GM19395 (cell line): Measurements from ENCODE around the gene LRMDA.

Source experiments
- ATAC-seq: cut with Tn5 transposase; IDR thresholded peaks from one replicate; pipeline ENCODE4 v1.9.1; 2021; ENCODE audit warnings: mild to moderate bottlenecking, moderate library complexity; ENCODE audit not compliant: unreplicated experiment

LRMDA gene

DNA sequence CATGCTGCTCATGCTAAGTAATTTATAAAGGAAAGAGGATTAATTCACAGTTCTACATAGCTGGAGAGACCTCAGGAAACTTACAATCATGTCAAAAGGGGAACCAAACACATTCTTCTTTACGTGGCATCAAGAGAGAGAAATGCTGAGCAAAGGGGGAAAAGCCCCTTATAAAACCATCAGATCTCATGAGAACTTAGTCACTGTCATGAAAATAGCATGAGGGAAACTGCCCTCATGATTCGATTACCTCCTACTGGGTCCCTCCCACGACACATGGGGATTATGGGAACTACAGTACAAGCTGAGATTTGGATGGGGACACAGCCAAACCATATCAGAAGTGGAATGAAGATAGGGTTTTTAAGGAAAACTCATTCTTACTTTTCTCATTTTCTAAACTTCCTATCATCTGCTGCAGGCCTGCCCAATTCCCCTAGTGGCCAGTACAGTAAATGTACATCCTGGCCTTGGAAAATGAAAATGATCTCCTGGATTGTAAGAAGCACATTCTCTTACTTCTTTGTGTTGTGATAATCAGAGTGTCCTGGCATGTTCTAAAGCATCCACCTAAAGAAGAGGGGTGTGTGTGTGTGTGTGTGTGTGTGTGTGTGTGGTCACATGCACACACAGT, 421.5 kb downstream of the LRMDA start:
- ATAC-seq, result no peak

DNA sequence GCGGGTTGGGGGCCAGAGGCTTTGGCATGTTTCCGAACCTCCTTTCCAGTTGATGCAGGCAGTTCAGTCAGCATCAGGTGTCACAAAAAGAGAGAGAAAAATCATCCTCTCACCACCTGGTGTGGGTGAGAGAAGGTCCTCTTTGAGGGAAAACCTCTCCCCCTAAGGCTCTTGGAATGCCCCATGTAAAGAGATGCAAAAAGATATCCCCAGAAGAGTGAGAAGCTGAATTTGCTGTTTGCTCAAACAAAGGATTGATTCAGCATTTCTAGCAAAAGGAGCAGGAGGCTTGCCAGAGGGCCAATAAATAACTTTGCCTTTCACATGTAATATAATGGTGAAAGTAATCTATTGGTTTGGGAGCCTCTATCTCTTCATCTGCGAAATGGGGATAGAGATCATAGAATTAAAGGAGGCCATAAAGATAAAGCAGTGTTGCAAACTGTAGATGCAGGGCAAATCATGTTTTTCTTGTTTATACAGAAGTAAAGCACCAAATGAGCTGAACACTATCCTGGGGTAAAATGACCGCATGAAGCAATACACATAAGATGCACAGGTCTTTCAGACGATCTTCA, 425.9 kb downstream of the LRMDA start:
- ATAC-seq, result no peak

DNA sequence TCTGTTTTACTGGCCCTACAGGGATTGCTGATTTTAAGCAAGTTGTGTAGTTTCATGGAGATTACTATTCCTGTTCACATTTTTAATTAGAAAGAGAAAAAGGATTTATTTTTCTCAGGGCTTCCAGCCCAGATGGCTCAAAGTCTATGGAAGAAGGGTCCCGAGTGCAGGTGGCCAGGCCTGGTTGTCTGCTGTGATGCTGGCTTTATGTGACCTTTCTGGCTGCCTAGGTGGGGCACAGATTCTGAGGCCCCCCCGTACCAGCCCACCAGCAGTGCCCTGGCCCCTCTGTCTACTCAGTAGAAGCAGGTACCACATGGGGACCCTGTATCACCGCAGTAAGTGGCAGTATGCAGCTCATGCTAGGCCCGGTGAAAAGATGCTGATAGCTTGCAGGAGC, 426.5 kb downstream of the LRMDA start:
- ATAC-seq, result no peak

DNA sequence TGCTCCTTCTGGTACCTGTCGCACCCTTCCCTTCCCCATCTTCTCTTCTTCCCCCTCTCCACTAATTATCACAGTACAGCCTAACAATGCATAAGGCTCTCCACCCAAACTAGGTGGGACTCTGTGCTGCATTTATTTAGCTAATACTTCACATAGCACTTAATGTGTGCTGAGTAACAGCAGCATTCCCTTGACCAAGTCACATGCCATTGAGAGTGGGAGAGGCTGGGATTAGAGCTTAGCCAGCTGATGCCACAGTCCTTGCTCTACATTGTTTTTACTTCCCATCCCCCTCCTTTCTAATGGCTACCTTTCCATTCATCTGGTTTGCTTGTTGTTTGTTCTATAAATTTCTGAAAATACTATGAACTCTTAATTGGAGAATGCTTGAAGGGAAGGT, 426.9 kb downstream of the LRMDA start:
- ATAC-seq, result no peak

DNA sequence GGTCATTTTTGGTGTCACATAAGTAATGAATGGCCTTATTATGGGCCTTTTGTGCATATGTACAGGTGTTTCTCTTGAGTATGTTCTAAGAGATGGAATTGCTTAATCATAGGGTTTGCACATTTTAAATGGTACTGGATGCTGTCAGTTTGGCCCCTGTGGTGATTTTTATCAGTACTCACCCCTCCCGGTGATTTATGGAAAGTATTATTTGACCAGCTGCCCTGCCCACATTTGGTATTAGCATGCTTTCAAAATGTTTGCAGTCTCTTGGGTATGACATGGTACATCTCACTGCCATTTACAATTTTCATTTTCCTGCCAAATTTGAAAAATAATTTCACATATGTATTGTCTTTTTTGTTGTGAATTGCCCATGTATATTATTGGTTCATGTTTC, 427.7 kb downstream of the LRMDA start:
- ATAC-seq, result no peak

DNA sequence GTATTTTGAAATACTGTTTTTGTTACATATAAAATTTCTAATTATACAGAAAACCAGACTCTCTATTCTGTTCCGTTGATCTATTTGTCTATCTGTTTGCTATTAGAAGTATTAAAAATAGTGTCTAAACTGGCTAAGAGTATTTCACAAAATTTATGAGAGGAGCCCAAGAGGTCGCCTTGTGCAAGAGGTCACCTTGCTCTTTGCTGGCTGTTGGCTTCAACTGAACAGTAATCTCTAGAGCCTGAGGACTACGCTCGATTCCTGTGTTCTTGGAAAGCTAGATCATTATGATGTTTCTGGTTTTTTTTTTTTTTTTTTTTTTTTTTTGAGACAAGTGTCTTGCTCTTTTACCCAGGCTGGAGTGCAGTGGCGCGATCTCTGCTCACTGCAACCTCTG, 428.6 kb downstream of the LRMDA start:
- no peak for ATAC-seq

DNA sequence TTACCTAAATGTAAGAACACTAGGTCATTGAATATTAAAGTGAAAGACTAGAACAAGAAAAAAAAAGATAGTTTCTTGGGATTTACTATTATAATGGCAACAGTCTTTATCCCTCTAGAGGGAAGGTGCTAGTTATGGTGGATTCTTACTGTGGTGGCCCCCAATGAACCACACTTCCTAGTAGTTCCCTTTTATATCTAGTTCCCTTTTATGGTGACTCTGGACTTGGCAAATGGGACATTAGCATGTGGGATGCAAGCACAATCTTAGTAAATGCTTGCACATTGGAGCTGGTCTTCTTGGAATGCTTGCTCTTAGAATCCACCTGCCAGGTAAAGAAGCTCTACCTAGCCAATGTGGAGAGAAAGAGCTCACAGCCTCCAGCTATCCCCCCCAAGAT, 430.2 kb downstream of the LRMDA start:
- ATAC-seq, result no peak

DNA sequence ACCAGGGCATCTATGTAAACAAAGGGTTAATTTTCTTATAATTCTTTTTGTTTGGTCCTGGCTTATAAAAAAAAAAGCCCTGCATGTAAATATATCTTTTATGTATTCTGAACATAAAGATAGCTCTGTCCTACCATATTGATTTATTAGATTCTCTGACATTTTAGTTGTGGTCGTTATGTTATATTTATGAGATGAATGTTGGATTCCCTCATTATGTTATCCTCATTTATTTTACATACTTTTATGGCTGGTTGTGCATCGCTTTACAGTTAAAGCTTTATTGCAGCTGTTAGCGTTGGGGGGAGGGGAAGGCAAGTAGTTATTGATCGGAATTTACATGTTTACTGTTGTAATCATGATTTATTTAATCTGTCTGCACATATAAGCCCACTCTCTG, 431.5 kb downstream of the LRMDA start:
- ATAC-seq, result no peak

DNA sequence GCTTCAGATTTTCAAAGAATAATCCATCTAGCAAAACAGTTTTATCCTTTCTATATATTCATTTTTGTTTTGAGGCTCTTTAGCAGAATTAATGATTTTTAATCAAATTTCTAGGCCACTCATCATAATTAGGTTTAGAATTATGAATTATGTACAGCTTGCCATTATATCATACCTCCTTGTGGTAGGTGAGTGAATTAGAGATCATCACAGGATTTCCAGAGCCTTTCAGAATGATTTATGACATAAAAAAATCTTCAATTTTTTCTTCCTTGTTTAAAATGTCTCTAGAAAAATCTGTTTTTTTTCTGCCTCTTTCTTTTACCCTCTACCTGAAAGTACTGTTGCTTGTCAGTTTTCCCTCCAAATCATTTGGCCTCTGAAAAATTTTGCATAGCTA, 433.3 kb downstream of the LRMDA start:
- ATAC-seq, result no peak

DNA sequence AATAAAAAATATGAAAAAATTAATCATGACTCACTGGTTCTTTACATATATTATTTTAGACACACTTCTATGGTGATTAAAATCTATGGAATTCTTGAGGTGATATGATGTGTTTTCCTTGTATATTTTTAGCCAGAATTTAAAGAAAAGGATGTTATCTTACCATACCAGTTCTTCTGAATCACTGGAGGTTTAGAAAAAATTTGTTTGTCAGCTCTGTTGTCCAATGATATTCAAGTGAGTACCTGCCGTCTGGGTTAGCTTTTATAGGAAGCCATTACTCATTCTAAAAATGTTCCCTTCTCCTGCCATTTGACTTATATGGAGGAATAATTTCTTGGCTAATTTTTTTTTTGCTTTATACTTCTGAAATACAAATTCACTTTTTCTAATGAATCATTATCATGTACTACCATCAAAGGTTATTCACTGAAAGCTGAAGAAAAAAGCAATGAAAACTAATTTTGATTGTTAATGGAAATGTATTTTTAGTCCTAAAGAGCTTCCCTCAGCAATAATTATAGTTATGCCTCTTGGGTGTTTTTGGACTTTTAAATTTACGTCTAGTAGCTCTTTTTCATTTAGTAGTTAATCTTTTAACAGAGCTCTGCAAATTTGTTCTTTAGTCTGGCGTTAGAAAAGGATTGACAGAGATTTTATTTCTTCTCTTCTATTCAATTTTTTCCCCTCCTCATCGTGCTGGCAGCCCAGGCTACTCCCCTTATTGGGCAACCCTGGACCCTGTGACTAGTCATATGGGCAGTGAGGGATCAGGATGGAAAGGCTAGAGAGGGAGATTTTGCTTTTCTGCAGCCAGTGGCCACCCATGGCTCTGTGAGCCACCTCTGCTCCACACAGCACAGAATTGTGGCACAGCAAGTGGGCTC, 434.2 kb downstream of the LRMDA start:
- no peak for ATAC-seq

DNA sequence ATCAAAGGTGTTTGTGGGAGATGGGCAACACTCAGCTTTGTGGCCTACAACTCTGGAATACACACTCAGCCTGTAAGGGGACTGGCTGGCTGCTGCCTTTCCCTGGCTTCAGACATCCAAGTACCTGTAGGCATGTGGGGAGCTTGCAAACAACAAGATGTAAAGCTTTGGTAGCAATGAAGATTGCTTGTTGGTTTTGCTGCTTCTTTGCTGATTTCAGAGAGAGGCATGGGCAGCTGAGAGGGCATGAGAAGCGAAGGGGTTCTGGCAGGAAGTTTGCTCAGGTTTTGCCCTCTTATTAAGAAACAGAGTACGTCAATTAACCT, 434.8 kb downstream of the LRMDA start:
- ATAC-seq, result no peak

DNA sequence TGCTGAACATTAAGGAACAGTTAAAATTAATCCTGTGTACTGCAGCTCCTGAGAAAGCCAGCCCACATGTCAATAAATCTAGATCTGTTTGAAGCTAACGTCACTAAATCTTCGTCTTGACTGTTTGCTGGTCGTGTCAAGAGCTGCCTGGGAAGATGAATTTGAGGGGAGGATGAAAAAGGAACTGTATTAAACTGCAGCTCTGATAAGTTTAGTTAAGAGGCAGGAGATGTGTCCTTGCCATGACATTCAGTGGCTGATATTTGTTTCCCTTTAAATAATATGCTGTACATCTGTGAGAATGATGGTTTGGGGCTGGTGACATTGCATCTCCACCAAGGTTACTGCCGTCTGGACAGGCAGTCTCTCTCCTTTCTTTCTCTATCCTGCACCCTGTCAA, 435.3 kb downstream of the LRMDA start:
- no peak for ATAC-seq

DNA sequence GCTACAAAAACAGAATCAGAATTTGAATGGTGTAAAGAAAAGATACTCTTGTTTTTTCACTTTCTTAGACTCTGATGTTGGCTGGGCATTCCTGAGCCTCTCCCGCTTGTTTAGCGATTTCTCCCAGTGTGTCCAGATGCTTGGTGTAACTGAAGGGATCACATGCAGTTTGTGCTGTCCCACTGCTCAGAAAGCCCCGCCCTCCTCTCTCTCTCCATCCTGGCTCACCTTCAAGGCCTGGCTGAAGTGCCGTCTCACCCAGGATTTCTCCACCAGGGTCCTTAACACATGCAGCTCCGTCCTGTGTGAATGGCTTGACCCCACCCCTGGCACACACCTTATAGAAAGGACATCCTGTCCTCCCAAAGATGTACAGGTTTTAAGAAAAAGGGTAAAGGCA, 437.1 kb downstream of the LRMDA start:
- ATAC-seq, result no peak

DNA sequence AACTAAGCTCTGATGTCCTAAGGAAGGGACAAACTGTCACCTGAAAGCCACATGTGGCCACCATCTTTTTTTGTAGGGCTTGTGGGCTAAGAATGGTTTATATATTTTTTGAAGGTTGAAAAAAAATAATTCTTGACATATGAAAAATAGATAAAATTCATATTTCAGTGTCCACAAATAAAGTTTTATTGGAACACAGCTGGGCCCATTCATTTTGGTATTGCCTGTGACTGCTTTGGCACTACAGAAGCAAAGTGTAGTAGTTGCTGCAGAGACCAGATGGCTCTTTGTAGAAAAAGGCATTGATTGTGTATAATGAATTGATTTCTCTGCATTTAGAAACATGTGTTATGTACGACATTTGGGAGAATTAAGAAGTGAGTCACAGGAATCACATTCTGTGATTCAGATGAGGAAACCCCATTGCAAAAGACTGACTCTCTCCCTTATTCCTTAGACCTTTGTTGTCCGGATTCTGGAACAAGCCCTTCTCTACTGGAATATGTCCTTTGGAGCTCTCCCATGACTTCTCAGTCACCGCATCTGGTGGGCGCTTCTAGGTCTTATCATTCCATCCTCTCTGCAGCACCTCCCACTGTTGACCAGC, 438.7 kb downstream of the LRMDA start:
- ATAC-seq, result no peak

DNA sequence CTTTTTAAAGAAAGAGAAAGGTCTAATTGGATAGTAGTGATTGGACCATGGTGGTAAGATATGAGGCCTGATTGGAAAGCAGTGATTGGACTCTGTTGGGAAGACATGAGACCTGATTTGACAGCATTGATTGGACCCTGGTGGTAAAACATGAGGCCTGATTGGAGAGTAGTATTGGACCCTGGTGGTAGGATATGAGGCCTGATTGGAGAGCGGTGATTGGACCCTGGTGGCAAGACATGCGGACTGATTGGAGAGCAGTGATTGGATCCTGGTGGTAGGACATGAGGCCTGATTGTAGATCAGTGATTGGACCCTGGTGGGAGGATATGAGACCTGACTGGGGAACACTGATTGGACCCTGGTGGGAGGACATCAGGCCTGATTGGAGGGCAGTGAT, 444.3 kb downstream of the LRMDA start:
- ATAC-seq, result no peak

DNA sequence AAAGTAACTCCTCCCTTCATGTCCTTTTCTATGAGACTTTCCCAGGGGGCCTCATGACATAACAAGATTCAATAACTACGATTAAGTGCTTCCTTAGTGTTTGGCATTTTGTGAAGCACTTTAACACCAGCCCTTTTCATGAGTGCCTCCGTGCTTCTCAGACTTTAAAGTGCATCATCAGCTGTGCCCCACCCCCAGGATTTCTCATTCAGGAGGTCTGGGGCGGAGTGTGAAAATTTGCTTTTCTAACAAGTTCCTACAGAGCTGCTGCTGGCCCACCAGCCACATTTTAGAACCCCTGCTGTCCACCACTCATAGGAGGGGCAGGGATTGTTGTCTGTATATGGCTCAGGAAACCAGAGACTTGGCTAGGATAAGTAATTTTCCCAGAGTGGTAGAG, 445.3 kb downstream of the LRMDA start:
- no peak for ATAC-seq

DNA sequence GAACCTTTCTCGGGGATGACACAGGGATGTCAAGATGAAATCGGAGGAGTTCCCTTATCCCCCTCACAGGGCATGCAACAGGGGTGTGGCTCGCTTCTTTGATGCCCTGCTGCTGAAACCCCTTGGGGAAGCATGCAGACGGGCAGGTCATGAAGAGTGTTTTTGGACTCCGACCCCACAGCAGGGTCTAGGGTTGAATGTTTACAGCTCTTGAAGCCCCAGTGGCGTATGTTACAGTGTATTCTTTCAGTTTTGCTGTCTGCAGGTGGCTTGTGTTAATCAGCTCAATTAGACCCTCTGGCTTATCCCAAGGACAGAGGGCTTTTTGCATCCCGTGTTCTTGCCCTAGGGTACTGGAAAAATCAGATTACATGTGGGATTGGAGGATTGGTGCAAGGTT, 446.5 kb downstream of the LRMDA start:
- no peak for ATAC-seq

DNA sequence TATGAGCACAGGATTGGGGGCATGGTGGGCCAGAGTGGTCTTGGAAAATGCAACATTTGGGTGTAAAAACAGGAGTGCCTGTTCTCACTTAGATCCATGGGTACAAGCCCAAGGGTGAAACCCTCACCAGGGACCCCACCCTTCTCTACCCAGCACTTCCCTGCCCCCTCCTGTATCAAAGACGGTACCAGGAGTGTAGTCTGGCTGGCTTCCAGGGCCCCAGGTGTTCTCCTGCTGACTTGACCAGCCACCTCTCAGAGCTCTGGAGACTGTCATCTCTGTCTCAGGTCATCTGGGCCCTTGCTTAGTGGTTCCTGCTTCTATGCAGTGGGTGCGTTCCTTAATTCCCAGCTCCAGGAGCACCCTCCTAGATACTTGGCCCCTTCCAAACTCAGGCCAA, 447.2 kb downstream of the LRMDA start:
- no peak for ATAC-seq

DNA sequence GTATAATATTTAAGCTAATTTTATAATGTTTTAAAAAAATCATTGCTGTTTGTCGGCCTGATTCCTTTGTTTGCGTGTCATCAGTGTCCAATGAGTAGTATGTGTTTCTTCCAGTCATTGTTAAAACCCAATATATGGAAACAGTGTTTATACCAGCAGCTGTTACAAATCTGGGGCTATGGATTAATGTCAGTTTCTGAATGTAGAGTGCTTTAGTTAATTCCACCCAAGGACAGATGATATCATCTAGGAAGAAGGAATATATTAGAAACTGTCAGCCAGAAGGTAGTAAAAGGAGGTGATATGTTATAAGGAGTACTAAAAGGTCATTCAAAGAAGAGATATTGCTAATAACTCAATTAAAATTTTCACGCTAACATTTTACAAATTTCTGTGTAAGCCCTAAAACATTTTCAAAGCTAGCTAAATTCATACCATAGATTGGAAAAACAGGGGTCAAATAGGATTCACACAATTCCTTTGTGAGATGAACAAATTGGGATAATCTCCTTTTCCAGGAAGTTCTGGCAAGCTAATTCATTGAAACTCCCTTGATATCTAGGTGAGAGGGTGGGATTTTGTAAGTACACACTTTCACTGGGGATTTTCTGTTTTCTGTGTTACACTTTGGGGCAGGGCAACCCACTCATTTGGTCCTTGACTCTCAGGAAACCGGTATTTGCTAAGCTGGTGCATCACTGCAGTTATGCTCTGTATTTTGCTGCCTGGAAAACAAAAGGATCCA, 448.8 kb downstream of the LRMDA start:
- ATAC-seq, result no peak

DNA sequence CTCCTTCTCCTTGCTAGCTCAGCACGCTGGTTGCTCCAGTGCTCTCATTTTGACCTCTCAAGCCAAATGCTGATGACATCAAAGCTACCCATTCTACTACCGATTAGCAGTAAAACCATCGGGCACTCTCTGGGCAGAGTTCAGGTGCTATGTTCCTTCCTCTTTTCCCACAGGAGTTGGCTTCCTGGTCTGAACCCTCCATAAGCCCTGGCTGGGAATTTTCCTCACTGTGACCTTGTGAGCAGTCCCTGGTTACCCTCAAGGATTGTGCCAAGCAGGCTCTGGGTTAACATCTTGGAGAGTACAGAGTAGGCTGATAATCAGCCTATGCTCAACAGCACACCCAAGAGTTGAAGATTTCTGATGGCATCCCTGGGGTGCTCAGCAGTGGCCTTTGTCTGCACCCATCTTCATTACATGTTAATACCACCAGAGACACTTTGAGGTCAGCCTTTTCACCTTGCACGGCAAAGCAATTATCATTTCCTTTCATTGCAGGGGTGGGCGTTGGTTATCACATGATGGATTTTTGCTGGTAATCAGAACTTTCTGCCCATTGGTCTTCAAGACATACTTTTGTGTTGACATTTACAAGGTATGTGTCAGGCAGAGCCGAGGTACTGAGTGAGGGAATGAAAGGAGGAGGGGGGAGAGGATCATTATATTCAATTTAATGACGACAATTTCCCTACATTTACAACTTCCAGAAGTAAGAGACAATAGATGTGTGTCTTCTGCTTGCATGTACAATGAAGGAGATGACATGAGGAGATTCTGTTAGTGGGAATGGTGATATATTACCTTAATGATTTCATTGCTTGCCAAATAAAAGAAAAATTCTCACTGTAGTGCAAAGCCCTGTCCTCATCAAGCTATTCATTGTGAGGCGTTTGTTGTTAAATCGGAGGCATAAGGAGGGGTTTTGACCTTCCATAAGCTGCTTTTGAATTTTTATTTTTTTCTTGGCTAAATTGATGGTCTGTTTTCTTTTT, 452.0 kb downstream of the LRMDA start:
- ATAC-seq, result no peak
